Measurements from ENCODE around the gene PIERCE2.
"Not testable (repeated sequence)": the region's sequence is repeated elsewhere in the genome, so short reads cannot be mapped to it uniquely, and the experiment has no call there.

Gene PIERCE2
- 0.09 to 0.26 reads per million in 2 donors for total RNA-seq

DNA sequence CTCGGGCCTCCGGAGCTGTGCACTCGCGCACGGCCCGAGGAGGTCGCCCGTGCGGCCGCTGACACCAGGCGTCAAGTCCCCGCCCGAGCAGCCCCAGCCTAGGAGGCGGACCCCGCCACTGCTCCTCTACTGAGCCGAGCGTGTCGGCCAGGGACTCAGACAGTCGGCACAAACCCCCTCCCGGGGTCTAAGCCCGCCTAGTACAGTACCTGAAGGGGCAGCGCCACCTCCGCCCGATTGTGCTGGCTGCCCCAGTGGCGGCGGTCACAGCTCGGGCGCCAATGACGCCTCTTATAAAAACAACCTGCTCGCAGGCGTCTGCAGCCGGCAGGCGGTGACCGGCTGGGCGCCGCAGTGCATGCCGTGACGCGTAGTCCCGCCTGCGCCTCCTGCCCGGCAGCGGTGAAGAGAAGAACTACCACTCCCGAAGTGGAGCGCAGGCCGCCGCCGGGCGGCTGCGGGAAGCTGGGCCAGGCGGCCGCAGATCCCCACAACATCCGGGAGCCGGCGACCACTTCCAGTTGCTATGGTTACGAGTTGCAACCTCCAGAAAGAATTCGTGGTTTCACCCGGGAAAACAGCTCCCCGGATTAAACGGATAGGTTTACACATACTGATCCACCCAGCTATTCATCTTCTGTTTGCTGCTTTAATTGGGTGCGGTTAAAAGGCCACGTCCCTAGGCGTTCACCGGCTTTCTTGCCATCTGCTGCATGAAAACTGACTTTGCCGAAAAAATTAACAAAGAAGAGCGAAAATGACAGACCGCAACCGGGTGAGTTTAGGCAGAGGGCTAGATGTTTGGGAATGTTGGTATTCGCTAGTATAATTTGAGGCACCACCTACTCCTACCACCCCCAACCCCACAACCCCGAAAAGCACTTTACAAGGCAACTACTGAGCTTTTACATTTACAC is at the start of gene PIERCE2, which contains the start of gene CCPG1:
PIERCE2 (plus strand) TSS at position 484 of the 917 bp plus-strand sequence; CDS start at position 758, 274 bp downstream.
CCPG1 (minus strand) TSS at position 348 of the 917 bp plus-strand sequence. CDS start 18,935 bp downstream, outside the sequence.
- DNase-seq = peak; percentile 90

DNA sequence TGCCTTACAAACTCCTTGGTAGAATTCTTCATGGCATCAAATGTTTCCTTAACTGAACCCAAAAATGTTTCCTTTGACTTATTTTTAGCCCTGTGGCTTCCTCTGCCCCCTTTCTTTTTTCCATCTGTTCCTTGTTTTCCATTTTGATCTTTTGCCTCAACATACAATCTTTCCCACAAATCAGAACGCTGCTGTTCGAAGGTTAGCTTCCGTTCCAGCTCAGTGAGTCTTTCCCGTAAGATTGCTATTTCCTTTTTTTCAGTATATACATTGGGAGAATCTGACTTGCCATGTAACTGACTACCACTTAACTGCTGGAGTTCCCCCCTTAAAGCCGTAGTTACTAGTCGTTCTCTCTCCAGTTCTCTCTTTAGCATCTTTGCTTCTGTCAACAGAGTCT is 48.0 kb upstream of the PIERCE2 start:
- no peak for DNase-seq

GRCh38 chr15:55361048-55361447 is 47.2 kb upstream of the PIERCE2 start:
- DNase-seq = no peak

DNA sequence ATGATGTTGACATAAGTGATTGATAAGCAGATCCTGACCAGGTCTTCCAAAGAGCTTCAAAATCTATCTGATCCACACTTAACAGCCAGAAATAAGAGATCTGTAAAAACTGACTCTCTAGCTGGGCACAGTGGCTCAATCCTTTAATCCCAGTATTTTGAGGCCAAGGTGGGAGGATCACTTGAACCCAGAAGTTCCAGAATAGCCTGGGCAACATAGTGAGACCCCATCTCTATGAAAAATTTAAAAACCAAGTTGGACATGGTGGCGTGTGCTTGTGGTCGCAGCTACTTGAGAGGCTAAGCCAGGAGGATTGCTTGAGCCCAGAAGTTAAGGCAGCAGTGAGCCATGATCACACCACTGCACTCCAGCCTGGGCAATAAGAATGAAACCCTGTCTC is 45.7 kb upstream of the PIERCE2 start:
- no peak for DNase-seq

DNA sequence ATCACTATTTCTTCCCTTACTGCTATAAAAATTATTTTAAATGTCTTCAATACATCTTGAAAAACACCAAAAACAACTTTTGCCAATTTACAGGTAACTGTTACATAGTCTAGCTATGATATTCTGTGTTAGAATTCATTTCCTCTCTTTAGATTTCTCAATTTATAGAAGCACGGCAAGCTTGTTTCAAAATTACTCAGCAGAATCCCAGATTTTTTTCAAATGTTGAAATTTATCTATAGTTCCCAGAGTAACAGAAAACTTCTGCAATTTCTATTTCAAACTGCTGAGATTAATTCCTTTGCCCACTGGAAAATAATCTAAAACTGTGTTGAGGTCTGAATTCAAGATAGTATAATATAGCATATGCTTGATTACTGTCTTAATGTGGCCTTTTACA is 41.3 kb upstream of the PIERCE2 start:
- no peak for DNase-seq

GRCh38 chr15:55372701-55373440 is 35.4 kb upstream of the PIERCE2 start:
- DNase-seq = no peak

- DNase-seq = no peak
Measured at GRCh38 chr15:55379095-55379494, 29.2 kb upstream of the PIERCE2 start.

- DNase-seq = no peak
Measured at GRCh38 chr15:55381595-55381994, 26.7 kb upstream of the PIERCE2 start.

DNA sequence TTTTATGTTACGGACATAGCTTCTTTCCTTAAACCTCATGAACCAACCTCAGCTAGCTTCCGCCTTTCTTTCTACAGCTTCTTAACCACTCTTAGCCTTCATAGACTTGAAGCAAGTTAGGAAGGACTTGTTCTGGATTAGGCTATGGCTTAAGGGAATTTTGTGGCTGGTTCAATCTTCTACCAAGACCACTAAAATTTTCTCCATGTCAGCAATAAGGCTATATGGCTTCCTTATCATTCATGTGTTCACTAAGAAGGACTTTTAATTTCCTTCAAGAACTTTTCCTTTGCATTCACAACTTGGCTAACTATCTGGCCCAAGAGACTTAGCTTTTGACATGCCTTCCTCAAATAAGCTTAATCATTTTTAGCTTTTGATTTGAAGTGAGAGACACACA is 24.6 kb upstream of the PIERCE2 start:
- DNase-seq = no peak

DNA sequence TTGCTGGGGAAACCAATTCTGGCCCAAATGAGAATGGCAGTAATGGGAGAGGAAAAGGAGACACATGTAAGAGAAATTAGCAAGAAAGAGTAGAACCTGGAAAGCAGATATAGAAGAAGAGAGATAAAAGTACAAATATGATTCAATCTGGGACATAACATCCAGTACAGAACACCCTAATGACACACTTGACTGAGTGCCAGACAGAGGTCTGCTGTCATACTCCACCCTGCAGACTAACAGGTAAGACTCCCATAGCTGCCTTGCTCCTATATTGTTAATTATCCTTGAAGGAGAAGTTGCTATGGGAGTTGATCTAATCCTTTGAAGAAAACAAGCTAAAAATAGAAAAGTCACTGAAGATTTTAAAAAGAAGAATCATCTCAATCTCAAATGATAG is 21.3 kb upstream of the PIERCE2 start:
- DNase-seq = no peak

DNA sequence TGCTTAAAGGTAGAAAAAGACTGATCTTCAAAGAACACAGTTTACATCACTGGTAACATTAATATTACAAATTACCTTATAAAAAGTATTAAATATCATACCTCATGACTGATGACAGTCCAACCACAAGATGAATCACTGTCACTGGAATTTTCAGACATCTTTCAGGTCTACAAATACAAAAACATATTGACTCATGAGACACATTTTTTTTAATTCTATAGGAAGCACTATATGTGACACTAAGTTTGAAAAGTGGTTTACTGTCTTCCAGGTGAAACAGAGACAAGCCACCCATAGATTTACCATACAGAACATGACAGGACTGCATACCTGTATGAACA is 19.1 kb upstream of the PIERCE2 start:
- no peak for DNase-seq

DNA sequence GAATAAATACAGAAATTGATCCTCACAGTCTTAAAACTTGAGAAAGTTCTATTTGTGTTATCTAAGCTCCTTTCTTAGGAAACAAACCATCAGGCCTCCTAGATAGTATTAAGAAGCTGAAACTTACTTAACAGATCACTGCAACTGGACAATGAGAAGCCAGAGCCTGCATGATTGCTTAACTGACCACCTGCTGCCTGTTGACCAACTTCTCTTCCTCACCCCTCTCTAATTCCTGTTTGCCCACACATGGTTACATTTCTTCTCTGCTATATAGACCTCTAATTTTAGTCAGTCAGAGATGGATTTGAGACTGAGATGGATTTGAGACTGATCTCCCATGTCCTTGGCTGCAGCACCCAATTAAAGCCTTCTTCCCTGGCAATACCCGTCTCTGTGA is 13.6 kb upstream of the PIERCE2 start:
- DNase-seq = no peak

DNA sequence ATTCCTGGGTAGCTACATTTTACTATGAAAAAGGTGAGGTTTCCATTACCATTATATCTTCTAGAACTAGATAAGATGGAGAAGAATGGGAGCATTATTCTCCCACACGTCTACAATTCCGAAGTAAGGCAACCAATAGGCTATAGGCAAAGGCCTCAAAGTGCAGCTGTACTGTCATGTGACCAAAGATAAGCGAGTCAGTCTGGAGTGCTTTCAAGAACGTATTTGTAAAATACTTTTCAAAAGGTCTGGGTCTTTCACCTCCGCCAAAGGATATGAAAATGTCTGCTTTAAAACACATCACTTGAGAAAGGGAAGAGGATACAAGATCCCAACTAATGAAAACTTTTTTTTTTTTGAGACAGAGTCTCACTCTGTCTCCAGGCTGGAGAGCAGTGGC is 10.1 kb upstream of the PIERCE2 start:
- no peak for DNase-seq

DNA sequence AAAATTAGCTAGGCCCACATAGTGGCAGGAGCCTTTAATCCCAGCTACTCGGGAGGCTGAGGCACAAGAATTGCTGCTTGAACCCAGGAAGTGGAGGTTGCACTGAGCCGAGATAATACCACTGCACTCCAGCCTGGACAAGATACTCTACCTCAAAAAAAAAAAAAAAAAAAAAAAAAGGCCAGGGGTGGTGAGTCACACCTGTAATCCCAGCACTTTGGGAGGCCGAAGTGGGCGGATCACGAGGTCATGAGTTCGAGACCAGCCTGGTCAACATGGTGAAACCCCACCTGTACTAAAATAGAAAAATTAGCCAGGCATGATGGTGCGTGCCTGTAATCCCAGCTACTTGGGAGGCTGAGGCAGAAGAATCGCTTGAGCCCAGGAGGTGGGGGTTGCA is 8.2 kb upstream of the PIERCE2 start:
- DNase-seq = not testable (repeated sequence)

DNA sequence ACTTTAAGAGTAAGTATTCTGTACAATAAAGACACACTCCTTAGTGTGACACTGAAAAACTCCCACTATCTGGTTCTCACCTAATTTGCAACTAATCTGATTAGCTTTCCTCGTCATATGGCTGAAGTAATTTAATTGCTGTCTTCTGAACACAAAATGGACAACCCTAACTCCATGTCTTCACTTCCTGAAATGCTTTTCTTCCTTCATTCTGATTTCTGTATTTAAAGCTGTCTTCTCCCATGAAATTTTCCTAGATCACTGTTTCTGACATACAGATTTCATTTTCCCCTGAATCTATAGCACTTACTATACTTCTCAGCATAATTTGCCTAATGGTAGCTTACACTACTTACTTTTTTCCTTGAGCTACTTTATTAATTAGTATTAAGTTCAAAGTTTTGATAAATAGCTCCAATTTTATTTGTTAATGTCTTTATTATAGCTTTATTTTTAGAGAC is 6.5 kb upstream of the PIERCE2 start:
- no peak for DNase-seq

- DNase-seq = no peak
Measured at GRCh38 chr15:55402707-55403106, 5.6 kb upstream of the PIERCE2 start.

GRCh38 chr15:55403531-55403930 is 4.8 kb upstream of the PIERCE2 start:
- no peak for DNase-seq

DNA sequence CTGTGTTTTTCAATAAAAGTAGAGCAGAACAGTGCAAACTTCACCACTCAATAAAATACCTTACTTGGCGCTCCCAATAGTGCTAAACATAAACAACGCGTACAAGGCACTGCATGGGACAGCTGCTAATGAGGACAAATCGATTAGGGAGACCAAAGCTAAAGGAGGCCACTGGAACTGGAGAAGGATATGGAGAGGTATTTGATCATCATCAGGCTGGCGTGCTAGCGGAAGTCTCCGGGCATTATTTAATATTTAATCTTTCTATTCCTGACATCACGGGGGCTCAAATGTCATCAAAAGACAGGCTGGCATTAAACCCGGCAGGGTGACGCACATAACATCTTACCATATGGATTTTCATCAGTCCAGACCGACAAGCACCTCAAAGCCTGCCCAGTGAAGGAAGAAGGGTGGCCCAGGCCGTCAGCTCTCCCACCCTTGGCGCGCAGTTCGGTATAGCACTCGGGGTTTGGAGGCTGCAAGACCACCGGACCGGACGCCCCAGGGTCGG is 740 bp upstream of the PIERCE2 start:
- no peak for DNase-seq

- DNase-seq = not testable (repeated sequence)
Measured at GRCh38 chr15:55408976-55409375, 681 bp downstream of the PIERCE2 start.

GRCh38 chr15:55417678-55418077 is 9.4 kb downstream of the PIERCE2 start:
- DNase-seq = not testable (repeated sequence)

DNA sequence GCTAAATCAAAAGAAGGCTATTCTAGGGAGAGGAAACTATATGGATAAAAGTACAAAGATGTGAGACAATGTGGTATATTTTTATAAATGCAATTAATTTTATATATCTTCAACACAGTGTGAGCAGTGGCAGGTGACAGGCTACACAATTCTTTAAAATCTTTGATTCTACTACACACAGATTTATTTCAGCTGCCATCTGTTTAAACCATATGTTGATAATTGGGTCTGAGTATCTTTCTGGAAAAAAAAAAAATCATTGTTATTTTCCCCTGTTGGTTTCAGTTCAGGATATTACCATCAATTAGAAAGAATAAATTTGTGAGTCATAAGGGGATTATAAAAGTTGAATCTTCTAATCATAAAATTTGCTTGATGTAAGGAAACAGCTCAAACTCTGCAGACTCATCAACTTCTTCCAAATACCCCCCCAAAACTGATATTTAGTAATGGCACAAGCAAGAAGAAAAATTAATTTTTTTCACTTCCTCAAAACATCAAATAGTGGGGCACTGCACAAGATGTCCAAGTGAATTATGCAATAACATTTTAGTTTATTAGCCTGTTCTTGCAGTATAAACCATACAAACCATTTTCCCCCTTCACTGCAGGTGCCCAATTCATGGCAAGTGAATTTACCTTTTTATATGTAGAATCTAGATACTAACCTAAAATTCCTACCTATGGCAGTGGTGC is 12.0 kb downstream of the PIERCE2 start:
- no peak for DNase-seq

DNA sequence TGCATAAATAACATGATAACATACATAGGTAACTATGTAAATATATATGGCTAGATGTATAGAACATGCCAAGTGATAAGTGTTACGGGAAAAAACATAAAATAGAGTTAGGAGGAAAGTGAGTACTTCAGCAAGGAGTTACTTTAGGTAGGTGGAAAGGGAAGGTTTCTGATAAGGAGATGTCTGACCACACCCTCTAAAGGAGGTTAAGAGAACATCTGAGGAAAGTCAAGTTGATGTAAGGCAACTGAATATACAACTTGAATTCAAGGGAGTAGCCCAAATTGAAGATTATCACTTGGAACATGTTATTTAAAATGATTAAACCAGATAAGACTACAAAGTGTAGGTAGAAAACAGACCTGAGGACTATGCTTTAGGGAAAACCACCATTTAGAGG is 13.8 kb downstream of the PIERCE2 start:
- no peak for DNase-seq

Measured in activated gamma-delta T cell (primary cell).